LNCaP clone FGC (cell line): Measurements from ENCODE around the gene WEE2.

Source experiments
- DNase-seq: peaks from one replicate; pipeline ENCODE4 v3.0.0-alpha.2; 2011; ENCODE audit warnings: low read depth
- H3K4me3 ChIP-seq: 2 replicates; pipeline ENCODE4 v1.5.1; 2011; ENCODE audit warnings: mild to moderate bottlenecking, low read depth, low read length, control low read depth
- TF ChIP-seq, protein P1 (sequence below): IDR thresholded peaks from 2 replicates; pipeline ENCODE4 v1.5.1; 2012; ENCODE audit warnings: mild to moderate bottlenecking; ENCODE audit not compliant: control insufficient read depth, insufficient read depth; ENCODE audit errors: extremely low read depth

WEE2 gene

GRCh38 chr7:141708351-141708750 lies at the start of gene WEE2:
TSS of gene WEE2 (plus strand) at chr7:141708353. CDS start at chr7:141708759, 406 bp downstream.
- DNase-seq, result no peak
- TF ChIP-seq, protein P1, sequence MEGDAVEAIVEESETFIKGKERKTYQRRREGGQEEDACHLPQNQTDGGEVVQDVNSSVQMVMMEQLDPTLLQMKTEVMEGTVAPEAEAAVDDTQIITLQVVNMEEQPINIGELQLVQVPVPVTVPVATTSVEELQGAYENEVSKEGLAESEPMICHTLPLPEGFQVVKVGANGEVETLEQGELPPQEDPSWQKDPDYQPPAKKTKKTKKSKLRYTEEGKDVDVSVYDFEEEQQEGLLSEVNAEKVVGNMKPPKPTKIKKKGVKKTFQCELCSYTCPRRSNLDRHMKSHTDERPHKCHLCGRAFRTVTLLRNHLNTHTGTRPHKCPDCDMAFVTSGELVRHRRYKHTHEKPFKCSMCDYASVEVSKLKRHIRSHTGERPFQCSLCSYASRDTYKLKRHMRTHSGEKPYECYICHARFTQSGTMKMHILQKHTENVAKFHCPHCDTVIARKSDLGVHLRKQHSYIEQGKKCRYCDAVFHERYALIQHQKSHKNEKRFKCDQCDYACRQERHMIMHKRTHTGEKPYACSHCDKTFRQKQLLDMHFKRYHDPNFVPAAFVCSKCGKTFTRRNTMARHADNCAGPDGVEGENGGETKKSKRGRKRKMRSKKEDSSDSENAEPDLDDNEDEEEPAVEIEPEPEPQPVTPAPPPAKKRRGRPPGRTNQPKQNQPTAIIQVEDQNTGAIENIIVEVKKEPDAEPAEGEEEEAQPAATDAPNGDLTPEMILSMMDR, result no peak
- H3K4me3 ChIP-seq, result no peak within 1 kb of the TSS

GRCh38 chr7:141659501-141659900 lies 48.7 kb upstream of the WEE2 start:
- DNase-seq, result no peak
- H3K4me3 ChIP-seq, result no peak overlapping the region
- TF ChIP-seq, protein P1, result no peak

- no peak overlapping the region for H3K4me3 ChIP-seq
- TF ChIP-seq, protein P1, result no peak
- no peak for DNase-seq
Observed at GRCh38 chr7:141660259-141660658, 47.9 kb upstream of the WEE2 start.

DNA sequence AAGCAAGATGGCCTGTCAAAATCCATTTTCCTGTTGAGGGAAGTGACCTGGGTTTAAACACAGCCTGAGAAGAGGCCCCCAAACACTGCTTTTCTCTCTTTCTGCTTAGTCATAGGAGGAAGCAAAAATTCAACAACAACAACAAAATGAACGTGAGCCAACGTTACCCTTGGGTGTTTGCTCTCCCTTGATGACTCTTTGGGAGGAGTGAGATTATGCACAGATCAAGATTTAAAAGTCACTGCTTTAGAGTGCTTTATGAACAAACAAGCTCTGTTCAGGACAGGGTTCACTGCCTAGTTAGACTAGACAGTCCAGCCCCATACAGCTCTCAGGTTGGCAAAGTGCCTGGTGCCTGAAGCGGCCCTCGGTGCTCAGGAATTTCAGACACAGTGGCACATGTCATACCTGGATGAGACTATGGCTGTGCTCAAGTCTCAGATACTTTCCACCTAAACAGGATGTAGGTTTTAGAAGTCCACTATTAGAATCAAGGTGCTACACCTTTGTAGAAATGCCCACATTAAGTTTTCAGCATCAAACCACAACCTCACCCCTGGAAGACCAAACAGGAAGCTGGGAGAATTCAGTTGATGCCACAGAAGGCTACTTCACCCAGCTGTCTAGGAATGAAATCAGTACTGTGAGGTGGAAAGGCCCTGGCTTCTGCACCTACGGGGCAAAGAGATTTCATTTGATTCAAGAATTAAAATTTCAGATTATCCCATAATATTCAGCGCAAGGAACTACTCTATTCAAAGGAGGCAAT lies 44.9 kb upstream of the WEE2 start:
- DNase-seq, result peak; percentile 84
- TF ChIP-seq, protein P1, result no peak

DNA sequence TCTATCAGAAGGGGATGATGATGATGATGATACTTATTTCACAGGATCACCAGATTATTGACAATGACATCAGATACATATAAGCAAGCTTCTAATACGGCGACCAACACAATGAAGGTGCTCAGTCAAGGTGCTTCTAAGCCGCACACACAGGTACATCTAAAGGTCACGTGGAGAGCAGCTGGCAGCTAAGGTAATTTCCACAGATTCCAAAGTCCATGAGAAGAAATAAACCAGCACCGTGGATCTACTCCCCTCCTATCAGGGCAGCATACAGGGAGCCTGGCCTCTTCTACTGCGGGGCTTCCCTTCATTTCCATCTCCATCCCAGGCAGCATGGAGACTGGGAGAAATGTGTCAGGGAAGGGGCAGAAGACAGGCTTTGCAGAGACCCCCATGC lies 43.7 kb upstream of the WEE2 start:
- H3K4me3 ChIP-seq, result no peak overlapping the region
- TF ChIP-seq, protein P1, result no peak
- DNase-seq, result no peak

More for the DNA sequence above, 44.9 kb upstream of the WEE2 start:
- no peak overlapping the region for H3K4me3 ChIP-seq

- DNase-seq, result no peak
- TF ChIP-seq, protein P1, result no peak
- no peak overlapping the region for H3K4me3 ChIP-seq
Observed at GRCh38 chr7:141665208-141666035, 42.7 kb upstream of the WEE2 start.

GRCh38 chr7:141666071-141666470 lies 42.1 kb upstream of the WEE2 start:
- TF ChIP-seq, protein P1, result no peak
- no peak for DNase-seq
- no peak overlapping the region for H3K4me3 ChIP-seq
